ENCODE measurements around the gene RAI14. TPM values are rescaled to one million over a fixed set of nuclear protein-coding genes. Genes with fewer than 3 reads are reported as not detected.
A peak's percentile ranks its signal among the peaks of the same experiment; 100 is the strongest.

Gene RAI14
- total RNA-seq, 1 donor from 2014 or later, result 127 TPM

GRCh38 chr5:34863946-34864345 lies 207.8 kb downstream of the RAI14 start:
- no peak overlapping the region for H3K4me3 Mint-ChIP-seq (ENCODE audit: unreplicated experiment)
- TF ChIP-seq, protein P1, sequence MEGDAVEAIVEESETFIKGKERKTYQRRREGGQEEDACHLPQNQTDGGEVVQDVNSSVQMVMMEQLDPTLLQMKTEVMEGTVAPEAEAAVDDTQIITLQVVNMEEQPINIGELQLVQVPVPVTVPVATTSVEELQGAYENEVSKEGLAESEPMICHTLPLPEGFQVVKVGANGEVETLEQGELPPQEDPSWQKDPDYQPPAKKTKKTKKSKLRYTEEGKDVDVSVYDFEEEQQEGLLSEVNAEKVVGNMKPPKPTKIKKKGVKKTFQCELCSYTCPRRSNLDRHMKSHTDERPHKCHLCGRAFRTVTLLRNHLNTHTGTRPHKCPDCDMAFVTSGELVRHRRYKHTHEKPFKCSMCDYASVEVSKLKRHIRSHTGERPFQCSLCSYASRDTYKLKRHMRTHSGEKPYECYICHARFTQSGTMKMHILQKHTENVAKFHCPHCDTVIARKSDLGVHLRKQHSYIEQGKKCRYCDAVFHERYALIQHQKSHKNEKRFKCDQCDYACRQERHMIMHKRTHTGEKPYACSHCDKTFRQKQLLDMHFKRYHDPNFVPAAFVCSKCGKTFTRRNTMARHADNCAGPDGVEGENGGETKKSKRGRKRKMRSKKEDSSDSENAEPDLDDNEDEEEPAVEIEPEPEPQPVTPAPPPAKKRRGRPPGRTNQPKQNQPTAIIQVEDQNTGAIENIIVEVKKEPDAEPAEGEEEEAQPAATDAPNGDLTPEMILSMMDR (IDR thresholded peaks at IDR 0.05; ENCODE audit: unreplicated experiment), result no peak
- no peak for DNase-seq (ENCODE audit: low spot score)
- H3K27ac Mint-ChIP-seq (ENCODE audit: unreplicated experiment), result peak overlapping the region; percentile 32
- peaks cover 10% of the 10 kb centered on the region for H3K27me3 Mint-ChIP-seq (ENCODE audit: unreplicated experiment)
- peaks cover 32% of the 10 kb centered on the region for H3K4me1 Mint-ChIP-seq (ENCODE audit: unreplicated experiment)
- no peaks in the 10 kb centered on the region for H3K9me3 Mint-ChIP-seq (ENCODE audit: unreplicated experiment)
- no peaks in the 10 kb centered on the region for H3K36me3 Mint-ChIP-seq (ENCODE audit: low read depth, unreplicated experiment)

GRCh38 chr5:34865091-34865490 lies 209.0 kb downstream of the RAI14 start:
- peaks cover 9% of the 10 kb centered on the region for H3K27me3 Mint-ChIP-seq (ENCODE audit: unreplicated experiment)
- no peaks in the 10 kb centered on the region for H3K9me3 Mint-ChIP-seq (ENCODE audit: unreplicated experiment)
- no peak for DNase-seq (ENCODE audit: low spot score)
- peaks cover 32% of the 10 kb centered on the region for H3K4me1 Mint-ChIP-seq (ENCODE audit: unreplicated experiment)
- no peak overlapping the region for H3K27ac Mint-ChIP-seq (ENCODE audit: unreplicated experiment)
- TF ChIP-seq, protein P1 (IDR thresholded peaks at IDR 0.05; ENCODE audit: unreplicated experiment), result no peak
- no peak overlapping the region for H3K4me3 Mint-ChIP-seq (ENCODE audit: unreplicated experiment)
- no peaks in the 10 kb centered on the region for H3K36me3 Mint-ChIP-seq (ENCODE audit: low read depth, unreplicated experiment)

- Mint-ChIP-seq H3K36me3 (ENCODE audit: low read depth, unreplicated experiment) (no peaks in the 10 kb centered on the region), H3K27me3 (ENCODE audit: unreplicated experiment) (peaks cover 4% of the 10 kb centered on the region), H3K4me3 (ENCODE audit: unreplicated experiment) (no peak overlapping the region), H3K9me3 (ENCODE audit: unreplicated experiment) (no peaks in the 10 kb centered on the region), H3K4me1 (ENCODE audit: unreplicated experiment) (peaks cover 32% of the 10 kb centered on the region), H3K27ac (ENCODE audit: unreplicated experiment) (no peak overlapping the region)
- no peak for DNase-seq (ENCODE audit: low spot score)
- TF ChIP-seq, protein P1 (IDR thresholded peaks at IDR 0.05; ENCODE audit: unreplicated experiment), result no peak
Observed at GRCh38 chr5:34866989-34867471, 210.9 kb downstream of the RAI14 start.

GRCh38 chr5:34867660-34868059 lies 211.5 kb downstream of the RAI14 start:
- H3K27me3 Mint-ChIP-seq (ENCODE audit: unreplicated experiment), result peaks cover 4% of the 10 kb centered on the region
- H3K36me3 Mint-ChIP-seq (ENCODE audit: low read depth, unreplicated experiment), result no peaks in the 10 kb centered on the region
- H3K27ac Mint-ChIP-seq (ENCODE audit: unreplicated experiment), result no peak overlapping the region
- peaks cover 27% of the 10 kb centered on the region for H3K4me1 Mint-ChIP-seq (ENCODE audit: unreplicated experiment)
- DNase-seq (ENCODE audit: low spot score), result no peak
- TF ChIP-seq, protein P1 (IDR thresholded peaks at IDR 0.05; ENCODE audit: unreplicated experiment), result no peak
- H3K9me3 Mint-ChIP-seq (ENCODE audit: unreplicated experiment), result no peaks in the 10 kb centered on the region
- H3K4me3 Mint-ChIP-seq (ENCODE audit: unreplicated experiment), result no peak overlapping the region

DNA sequence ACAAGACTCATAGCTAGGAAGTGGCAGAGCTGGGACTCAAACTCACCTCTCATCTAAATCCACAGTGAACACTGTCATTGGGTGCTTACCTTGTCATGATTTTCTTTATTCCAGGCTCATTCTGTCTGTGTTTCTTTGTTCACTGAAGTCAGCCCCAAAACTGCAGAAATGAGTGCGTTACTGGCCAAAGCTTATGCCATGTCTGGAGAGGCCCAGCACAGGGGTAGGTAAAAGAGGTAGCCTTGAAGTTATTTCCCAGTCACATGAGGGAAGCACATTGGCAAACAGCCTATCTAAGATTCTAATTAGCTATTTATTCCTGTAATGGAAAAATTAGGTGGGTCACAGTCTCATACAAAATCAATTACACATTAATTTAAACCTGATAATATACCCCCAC lies 212.7 kb downstream of the RAI14 start:
- H3K9me3 Mint-ChIP-seq (ENCODE audit: unreplicated experiment), result no peaks in the 10 kb centered on the region
- no peak overlapping the region for H3K4me3 Mint-ChIP-seq (ENCODE audit: unreplicated experiment)
- no peak overlapping the region for H3K27ac Mint-ChIP-seq (ENCODE audit: unreplicated experiment)
- H3K4me1 Mint-ChIP-seq (ENCODE audit: unreplicated experiment), result peaks cover 16% of the 10 kb centered on the region
- TF ChIP-seq, protein P1 (IDR thresholded peaks at IDR 0.05; ENCODE audit: unreplicated experiment), result no peak
- no peak for DNase-seq (ENCODE audit: low spot score)
- no peaks in the 10 kb centered on the region for H3K27me3 Mint-ChIP-seq (ENCODE audit: unreplicated experiment)
- H3K36me3 Mint-ChIP-seq (ENCODE audit: low read depth, unreplicated experiment), result no peaks in the 10 kb centered on the region
